Nephron (organoid): Measurements from ENCODE around the gene UBN1.

Experiments used
- H3K27ac Mint-ChIP-seq, 3 experiments: 2 replicates each; pipeline ENCODE4 v1.8.0; 2020; ENCODE audit warnings: mixed read lengths in 3 of 3, mild to moderate bottlenecking in 2 of 3, moderate library complexity in 1 of 3
- H3K27me3 Mint-ChIP-seq: 2 replicates; pipeline ENCODE4 v1.8.0; 2021; ENCODE audit warnings: low read depth, mild to moderate bottlenecking, moderate library complexity, mixed read lengths
- H3K36me3 Mint-ChIP-seq: 2 replicates; pipeline ENCODE4 v1.8.0; 2020; ENCODE audit warnings: low read depth, mixed read lengths
- H3K4me1 Mint-ChIP-seq: 2 replicates; pipeline ENCODE4 v1.8.0; 2020; ENCODE audit warnings: mixed read lengths
- H3K4me3 Mint-ChIP-seq, 3 experiments: 2 replicates each; pipeline ENCODE4 v1.8.0; 2020; ENCODE audit warnings: mild to moderate bottlenecking in 3 of 3, mixed read lengths in 3 of 3, moderate library complexity in 2 of 3
- H3K9me3 Mint-ChIP-seq: 2 replicates; pipeline ENCODE4 v1.8.0; 2020; ENCODE audit warnings: mixed read lengths
- CTCF ChIP-seq, 3 experiments: fragments of 200-600 bp; sonication (generic); IDR thresholded peaks; one replicate each; pipeline ENCODE4 v1.5.0; 2021; ENCODE audit warnings: antibody characterized with exemption in 3 of 3; ENCODE audit not compliant: unreplicated experiment in 3 of 3

UBN1 gene

GRCh38 chr16:4846901-4847773 is at the start of gene UBN1, which contains the start of gene GLYR1:
TSS of gene UBN1 (plus strand) at chr16:4847481. CDS start at chr16:4852918, 5,437 bp downstream.
TSS of gene GLYR1 (minus strand) at chr16:4847288. CDS start at chr16:4847265, 23 bp downstream.
- H3K36me3 Mint-ChIP-seq: peaks cover 30% of the 10 kb centered on the region
- H3K4me3 Mint-ChIP-seq: peak within 1 kb of the TSS; percentile 92 to 94 (median 94)
- no peaks in the 10 kb centered on the region for H3K9me3 Mint-ChIP-seq
- H3K4me1 Mint-ChIP-seq: peaks cover 46% of the 10 kb centered on the region
- peak within 1 kb of the TSS; percentile 21 to 88 (median 83) for H3K27ac Mint-ChIP-seq
- TF ChIP-seq CTCF (IDR thresholded peaks at IDR 0.05; ENCODE audit: unreplicated experiment in 3 of 3): no peak
- no peaks in the 10 kb centered on the region for H3K27me3 Mint-ChIP-seq

GRCh38 chr16:4797805-4798252 is 49.5 kb upstream of the UBN1 start:
- H3K36me3 Mint-ChIP-seq: peaks cover 4% of the 10 kb centered on the region
- H3K9me3 Mint-ChIP-seq: no peaks in the 10 kb centered on the region
- peaks cover 6% of the 10 kb centered on the region for H3K4me1 Mint-ChIP-seq
- no peaks in the 10 kb centered on the region for H3K27me3 Mint-ChIP-seq
- no peak overlapping the region for H3K4me3 Mint-ChIP-seq
- no peak for TF ChIP-seq CTCF (IDR thresholded peaks at IDR 0.05; ENCODE audit: unreplicated experiment in 3 of 3)
- H3K27ac Mint-ChIP-seq: no peak overlapping the region

- Mint-ChIP-seq H3K4me3 (peak overlapping the region; percentile 45 to 65 (median 53)), H3K9me3 (no peaks in the 10 kb centered on the region), H3K36me3 (peaks cover 4% of the 10 kb centered on the region), H3K27me3 (no peaks in the 10 kb centered on the region), H3K27ac (no peak overlapping the region), H3K4me1 (peaks cover 7% of the 10 kb centered on the region)
- TF ChIP-seq CTCF (IDR thresholded peaks at IDR 0.05; ENCODE audit: unreplicated experiment in 3 of 3): no peak
Observed at GRCh38 chr16:4798456-4798855, 48.8 kb upstream of the UBN1 start.

- H3K4me1 Mint-ChIP-seq: peaks cover 15% of the 10 kb centered on the region
- TF ChIP-seq CTCF (IDR thresholded peaks at IDR 0.05; ENCODE audit: unreplicated experiment in 3 of 3): no peak
- peaks cover 4% of the 10 kb centered on the region for H3K36me3 Mint-ChIP-seq
- no peak overlapping the region for H3K27ac Mint-ChIP-seq
- no peaks in the 10 kb centered on the region for H3K9me3 Mint-ChIP-seq
- peak overlapping the region; percentile 35 to 70 (median 61) for H3K4me3 Mint-ChIP-seq
- H3K27me3 Mint-ChIP-seq: no peaks in the 10 kb centered on the region
Observed at GRCh38 chr16:4799171-4799855, 48.0 kb upstream of the UBN1 start.

- H3K4me3 Mint-ChIP-seq: peak overlapping the region; percentile 87 to 91 (median 89)
- H3K4me1 Mint-ChIP-seq: peaks cover 20% of the 10 kb centered on the region
- H3K36me3 Mint-ChIP-seq: peaks cover 13% of the 10 kb centered on the region
- H3K27ac Mint-ChIP-seq: peak overlapping the region in 2 of 3 experiments; percentile 48 to 63
- no peaks in the 10 kb centered on the region for H3K9me3 Mint-ChIP-seq
- TF ChIP-seq CTCF (IDR thresholded peaks at IDR 0.05; ENCODE audit: unreplicated experiment in 3 of 3): no peak
- no peaks in the 10 kb centered on the region for H3K27me3 Mint-ChIP-seq
Observed at GRCh38 chr16:4800290-4801041, 46.8 kb upstream of the UBN1 start.
